Esophagus squamous epithelium (tissue), 5 donors: ENCODE measurements around the gene SEMA6A. TPM values are rescaled to one million over a fixed set of nuclear protein-coding genes. Genes with fewer than 3 reads are reported as not detected.

ENCODE experiments used
- DNase-seq: peaks from one replicate; lab custom pipeline; 2025; lab: John Stamatoyannopoulos, UW
- H3K27ac ChIP-seq, 4 donors: fragments of 200-600 bp; sonication (generic); one replicate each; pipeline ENCODE4 v1.5.1; 2016 to 2019; ENCODE audit warnings: mild to moderate bottlenecking in 1 of 4
- H3K27me3 ChIP-seq, 4 donors: fragments of 200-600 bp; sonication (generic); 1 replicate in 3 of 4; 2 replicates in 1 of 4; pipeline versions ENCODE4 v1.5.1 to v1.6.0; 2017 to 2021; ENCODE audit warnings: antibody characterized with exemption in 1 of 4
- H3K36me3 ChIP-seq, 3 donors: fragments of 200-600 bp; sonication (generic); one replicate each; pipeline ENCODE4 v1.5.1; 2016 to 2019
- H3K4me1 ChIP-seq, 3 donors: fragments of 200-600 bp; sonication (generic); one replicate each; pipeline ENCODE4 v1.5.1; 2017 to 2019
- H3K4me3 ChIP-seq, 4 donors: fragments of 200-600 bp; sonication (generic); 1 replicate in 3 of 4; 2 replicates in 1 of 4; pipeline ENCODE4 v1.5.1; 2016 to 2019; ENCODE audit warnings: mild to moderate bottlenecking in 2 of 4, moderate library complexity in 1 of 4
- H3K9me3 ChIP-seq, 3 donors: fragments of 200-600 bp; sonication (generic); one replicate each; pipeline ENCODE4 v1.5.1; 2016 to 2019
- CTCF ChIP-seq, 6 experiments: fragments of 450-650 bp in 4 of 6; fragments of 200-600 bp in 2 of 6; sonication (generic) in 2 of 6; IDR thresholded peaks; one replicate each; pipeline ENCODE4 v1.5.1; 2016 to 2019; ENCODE audit warnings: antibody characterized with exemption in 6 of 6, mild to moderate bottlenecking in 4 of 6, moderate library complexity in 4 of 6
- POLR2A ChIP-seq, 4 donors: fragments of 450-650 bp; IDR thresholded peaks; one replicate each; pipeline ENCODE4 v1.6.1; 2017; ENCODE audit warnings: antibody characterized with exemption in 4 of 4, mild to moderate bottlenecking in 4 of 4, moderate library complexity in 3 of 4
- WGBS, 2 donors: methylation state at CpG; one replicate each; pipeline ENCODE4 v1.1.5; 2018; 5-methylcytosine and 5-hydroxymethylcytosine counted together
- intact Hi-C: fragments of 100-400 bp; cut with DNase I; formaldehyde crosslinking; loops from one replicate; pipeline ENCODE4 v1.15.0; 2022
- total RNA-seq, 4 donors: library from RNA; depleted of rRNA; stranded (reverse); fragments of >200 nt; gene quantifications; one replicate each; pipeline ENCODE4 v1.1.0, GENCODE V29; 2016
- donor health status: DM: yes; HTN: yes; CAD: no.

The SEMA6A gene
- total RNA-seq, 4 donors from 2014 or later = 3.0 to 28.6 (median 4.3) TPM

GRCh38 chr5:116448450-116448849, 126.2 kb downstream of the SEMA6A start:
- H3K27me3 ChIP-seq = no peaks in the 10 kb centered on the region
- TF ChIP-seq CTCF (IDR thresholded peaks at IDR 0.05) (no peak), POLR2A (IDR thresholded peaks at IDR 0.05) (no peak)
- no peaks in the 10 kb centered on the region for H3K4me1 ChIP-seq
- peaks cover 6 to 52% (median 7%) of the 10 kb centered on the region in 3 donors for H3K36me3 ChIP-seq
- WGBS, 2 donors = 82 to 84% methylated on average over 3 to 4 of the region's 4 CpGs
- no peaks in the 10 kb centered on the region for H3K9me3 ChIP-seq
- no peak overlapping the region for H3K4me3 ChIP-seq
- intact Hi-C loops = no loop called here
- no peak for DNase-seq
- no peak overlapping the region for H3K27ac ChIP-seq

- WGBS, 2 donors = 95 to 97% methylated on average over 6 to 20 of the region's 32 CpGs
- intact Hi-C loops = no loop called here
- DNase-seq = no peak
Measured at GRCh38 chr5:116446356-116447005, 128.1 kb downstream of the SEMA6A start.

GRCh38 chr5:116445311-116445710, 129.3 kb downstream of the SEMA6A start:
- intact Hi-C loops = no loop called here
- 84 to 93% methylated on average over 2 of the region's 2 CpGs for WGBS, 2 donors
- H3K27me3 ChIP-seq = no peaks in the 10 kb centered on the region
- H3K4me1 ChIP-seq = peaks cover 0 to 20% (median 0%) of the 10 kb centered on the region in 3 donors
- no peaks in the 10 kb centered on the region for H3K9me3 ChIP-seq
- DNase-seq = no peak
- H3K36me3 ChIP-seq = peaks cover 6 to 42% (median 7%) of the 10 kb centered on the region in 3 donors
- no peak overlapping the region for H3K4me3 ChIP-seq
- TF ChIP-seq POLR2A (IDR thresholded peaks at IDR 0.05) (no peak), CTCF (IDR thresholded peaks at IDR 0.05) (no peak)
- no peak overlapping the region for H3K27ac ChIP-seq

More at GRCh38 chr5:116446356-116447005, 128.1 kb downstream of the SEMA6A start:
- peaks cover 6 to 52% (median 7%) of the 10 kb centered on the region in 3 donors for H3K36me3 ChIP-seq
- no peak overlapping the region for H3K4me3 ChIP-seq
- no peak overlapping the region for H3K27ac ChIP-seq
- TF ChIP-seq POLR2A (IDR thresholded peaks at IDR 0.05) (no peak), CTCF (IDR thresholded peaks at IDR 0.05) (no peak)
- no peaks in the 10 kb centered on the region for H3K27me3 ChIP-seq
- H3K9me3 ChIP-seq = no peaks in the 10 kb centered on the region
- H3K4me1 ChIP-seq = peaks cover 0 to 12% (median 0%) of the 10 kb centered on the region in 3 donors

- Histone ChIP-seq H3K4me3 (no peak overlapping the region), H3K9me3 (no peaks in the 10 kb centered on the region), H3K27ac (no peak overlapping the region), H3K36me3 (peaks cover 6 to 39% (median 7%) of the 10 kb centered on the region in 3 donors), H3K27me3 (no peaks in the 10 kb centered on the region), H3K4me1 (peaks cover 0 to 20% (median 0%) of the 10 kb centered on the region in 3 donors)
- intact Hi-C loops = no loop called here
- WGBS, 2 donors = 76 to 77% methylated on average over 12 to 13 of the region's 14 CpGs
- TF ChIP-seq CTCF (IDR thresholded peaks at IDR 0.05) (no peak), POLR2A (IDR thresholded peaks at IDR 0.05) (no peak)
- no peak for DNase-seq
Measured at GRCh38 chr5:116444373-116445295, 130.0 kb downstream of the SEMA6A start.
